NCI-H2107 treated with DMSO at 0.1 percent for 48 hours (cell line): Measurements from ENCODE around the gene MRPL51.

Source experiments
- DNase-seq: peaks from one replicate; lab custom pipeline; 2025; ENCODE audit not compliant: unreplicated experiment; lab: John Stamatoyannopoulos, UW

The MRPL51 gene

GRCh38 chr12:6462234-6462995, 30.6 kb downstream of the MRPL51 start:
- no peak for DNase-seq

- DNase-seq = no peak
Observed at GRCh38 chr12:6461401-6462233, 31.4 kb downstream of the MRPL51 start.

GRCh38 chr12:6460751-6461371, 32.2 kb downstream of the MRPL51 start:
- no peak for DNase-seq

GRCh38 chr12:6459004-6459337, 34.1 kb downstream of the MRPL51 start:
- peak; percentile 97 for DNase-seq

GRCh38 chr12:6458281-6459003, 34.6 kb downstream of the MRPL51 start:
- DNase-seq = peak; percentile 97

GRCh38 chr12:6457220-6457945, 35.7 kb downstream of the MRPL51 start:
- no peak for DNase-seq

- no peak for DNase-seq
Observed at GRCh38 chr12:6452944-6453630, 40.0 kb downstream of the MRPL51 start.

GRCh38 chr12:6452245-6452943, 40.7 kb downstream of the MRPL51 start:
- peak; percentile 42 for DNase-seq

- peak; percentile 94 for DNase-seq
Observed at GRCh38 chr12:6451348-6452244, 41.5 kb downstream of the MRPL51 start, which contains the start of gene TAPBPL. TAPBPL (plus strand) TSS chr12:6452042; CDS start chr12:6452249, 207 bp downstream.

GRCh38 chr12:6450869-6451347, 42.2 kb downstream of the MRPL51 start:
- no peak for DNase-seq

GRCh38 chr12:6450091-6450868, 42.8 kb downstream of the MRPL51 start:
- DNase-seq = no peak

GRCh38 chr12:6444704-6445688, 48.1 kb downstream of the MRPL51 start, which contains the start of gene CD27:
CD27 (plus strand) TSS chr12:6444955; CDS start chr12:6445096, 141 bp downstream.
- no peak for DNase-seq

- no peak for DNase-seq
Observed at GRCh38 chr12:6444031-6444430, 49.0 kb downstream of the MRPL51 start.

- DNase-seq = no peak
Observed at GRCh38 chr12:6443361-6443983, 49.6 kb downstream of the MRPL51 start.

GRCh38 chr12:6442836-6443235, 50.2 kb downstream of the MRPL51 start:
- DNase-seq = no peak
